ENCODE results near the gene DAO. TPM values are rescaled to one million over a fixed set of nuclear protein-coding genes. Genes with fewer than 3 reads are reported as not detected.

The DAO gene
- not detected in 2 replicates for total RNA-seq

- H3K4me3 ChIP-seq (ENCODE audit: low read depth, low read length), result no peak within 1 kb of the TSS
- TF ChIP-seq CTCF (IDR thresholded peaks at IDR 0.05; ENCODE audit: insufficient read depth, low read depth, low read length), result no peak
- no peak for DNase-seq (ENCODE audit: low read depth)
Observed at GRCh38 chr12:108879615-108880254, at the start of gene DAO. Gene DAO, plus strand, starts transcription at chr12:108880092. Its CDS starts 4,915 bp downstream, at chr12:108885007.

- TF ChIP-seq CTCF (IDR thresholded peaks at IDR 0.05; ENCODE audit: insufficient read depth, low read depth, low read length), result no peak
- no peak for DNase-seq (ENCODE audit: low read depth)
- no peak overlapping the region for H3K4me3 ChIP-seq (ENCODE audit: low read depth, low read length)
Observed at GRCh38 chr12:108831309-108831991, 48.4 kb upstream of the DAO start.

- no peak for TF ChIP-seq CTCF (IDR thresholded peaks at IDR 0.05; ENCODE audit: insufficient read depth, low read depth, low read length)
- no peak for DNase-seq (ENCODE audit: low read depth)
- H3K4me3 ChIP-seq (ENCODE audit: low read depth, low read length), result no peak overlapping the region
Observed at GRCh38 chr12:108832208-108832607, 47.7 kb upstream of the DAO start.

DNA sequence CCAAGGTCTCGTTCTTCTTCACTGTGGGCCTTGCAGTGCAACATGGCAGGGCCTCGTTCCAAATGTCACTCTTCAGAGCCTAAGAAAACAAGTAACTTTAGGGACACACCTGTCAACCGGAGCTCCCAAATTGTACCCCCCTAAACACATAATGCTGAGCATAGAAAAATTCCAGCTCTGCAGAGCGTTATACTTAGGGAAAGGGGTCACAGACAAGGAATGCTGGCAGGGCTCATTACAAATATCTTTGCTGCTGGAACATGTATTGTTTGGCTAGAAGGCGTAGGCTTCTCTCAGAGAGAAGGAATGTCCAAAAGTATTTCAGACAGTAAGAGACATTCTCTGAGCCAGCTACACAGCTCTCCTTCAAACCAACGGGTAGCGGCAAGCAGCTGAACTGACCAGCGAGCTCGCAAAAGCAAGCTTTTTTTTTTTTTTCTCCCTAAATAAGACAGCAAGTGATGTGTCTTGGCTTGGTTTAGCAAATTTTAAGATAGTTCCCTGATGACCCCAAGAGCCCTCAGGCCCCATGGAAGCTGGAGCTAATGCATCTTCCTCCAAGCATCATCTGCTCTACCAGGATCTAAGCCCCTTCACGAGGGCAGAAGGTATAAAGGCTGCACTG lies 47.0 kb upstream of the DAO start:
- TF ChIP-seq CTCF (IDR thresholded peaks at IDR 0.05; ENCODE audit: insufficient read depth, low read depth, low read length), result no peak
- H3K4me3 ChIP-seq (ENCODE audit: low read depth, low read length), result peak overlapping the region; percentile 2
- peak; percentile 76 for DNase-seq (ENCODE audit: low read depth)

DNA sequence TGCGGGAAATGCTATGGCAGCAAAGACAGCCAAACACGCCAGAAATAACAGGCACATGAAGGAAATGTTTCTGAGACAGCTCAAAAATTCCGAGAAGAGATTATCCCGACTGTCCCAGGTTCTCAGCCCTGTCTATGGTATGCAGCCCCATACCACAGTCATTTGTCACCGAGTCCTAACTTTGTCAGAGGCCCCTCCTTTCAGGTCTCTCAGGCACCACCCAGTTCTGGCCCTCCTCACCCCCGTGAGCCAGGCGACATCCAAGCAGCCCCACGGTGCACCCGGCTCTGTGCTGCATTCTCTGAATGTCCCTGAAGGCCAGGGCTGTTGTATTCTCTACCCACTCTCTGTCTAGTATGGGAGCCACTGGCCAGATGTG lies 46.5 kb upstream of the DAO start:
- peak; percentile 77 for DNase-seq (ENCODE audit: low read depth)
- TF ChIP-seq CTCF (IDR thresholded peaks at IDR 0.05; ENCODE audit: insufficient read depth, low read depth, low read length), result no peak
- H3K4me3 ChIP-seq (ENCODE audit: low read depth, low read length), result peak overlapping the region; percentile 2

- no peak overlapping the region for H3K4me3 ChIP-seq (ENCODE audit: low read depth, low read length)
- DNase-seq (ENCODE audit: low read depth), result peak; percentile 78
- no peak for TF ChIP-seq CTCF (IDR thresholded peaks at IDR 0.05; ENCODE audit: insufficient read depth, low read depth, low read length)
Observed at GRCh38 chr12:108833757-108834472, 46.0 kb upstream of the DAO start.

Measured in fibroblast of villous mesenchyme (primary cell).